Right atrium auricular region (tissue), 2 donors: ENCODE results near the gene MEF2D. TPM values are rescaled to one million over a fixed set of nuclear protein-coding genes. Genes with fewer than 3 reads are reported as not detected.

Experiments used
- DNase-seq: peaks from one replicate; pipeline ENCODE4 v3.0.0-alpha.2; 2019; ENCODE audit warnings: low spot score
- H3K27ac ChIP-seq, 2 donors: fragments of 200-600 bp; sonication (generic); 1 replicate in 1 of 2; 2 replicates in 1 of 2; pipeline ENCODE4 v1.5.1; 2016 to 2019
- H3K27me3 ChIP-seq, 2 donors: fragments of 200-600 bp; sonication (generic); one replicate each; pipeline versions ENCODE4 v1.5.1 to v1.6.0; 2017 to 2019
- H3K36me3 ChIP-seq: fragments of 200-600 bp; sonication (generic); one replicate; pipeline ENCODE4 v1.5.1; 2016
- H3K4me1 ChIP-seq, 2 donors: fragments of 200-600 bp; sonication (generic); one replicate each; pipeline versions ENCODE4 v1.5.1 to v1.6.0; 2017 to 2019
- H3K4me3 ChIP-seq, 2 donors: fragments of 200-600 bp; sonication (generic); 1 replicate in 1 of 2; 2 replicates in 1 of 2; pipeline ENCODE4 v1.5.1; 2017 to 2019; ENCODE audit warnings: mild to moderate bottlenecking in 1 of 2, moderate library complexity in 1 of 2
- H3K9me3 ChIP-seq, 2 donors: fragments of 200-600 bp; sonication (generic); one replicate each; pipeline ENCODE4 v1.5.1; 2019
- CTCF ChIP-seq, 2 donors: fragments of 200-600 bp; sonication (generic); IDR thresholded peaks; one replicate each; pipeline ENCODE4 v1.5.1; 2019; ENCODE audit warnings: antibody characterized with exemption in 2 of 2
- total RNA-seq, 2 donors: library from RNA; depleted of rRNA; stranded (reverse); fragments of >200 nt; gene quantifications; one replicate each; pipeline ENCODE4 v1.1.0, GENCODE V29; 2016

MEF2D gene
- total RNA-seq, 2 donors from 2014 or later = 80.1 to 104 TPM

GRCh38 chr1:156516821-156517220 lies 16.2 kb upstream of the MEF2D start:
- H3K36me3 ChIP-seq = no peaks in the 10 kb centered on the region
- no peak overlapping the region for H3K27ac ChIP-seq
- H3K4me1 ChIP-seq = peaks cover 0 to 4% of the 10 kb centered on the region in 2 donors
- DNase-seq = no peak
- H3K9me3 ChIP-seq = no peaks in the 10 kb centered on the region
- H3K4me3 ChIP-seq = no peak overlapping the region
- TF ChIP-seq CTCF (IDR thresholded peaks at IDR 0.05) = no peak
- no peaks in the 10 kb centered on the region for H3K27me3 ChIP-seq

GRCh38 chr1:156515956-156516355 lies 15.4 kb upstream of the MEF2D start:
- H3K27me3 ChIP-seq = no peaks in the 10 kb centered on the region
- H3K4me3 ChIP-seq = no peak overlapping the region
- H3K27ac ChIP-seq = no peak overlapping the region
- no peaks in the 10 kb centered on the region for H3K9me3 ChIP-seq
- no peaks in the 10 kb centered on the region for H3K36me3 ChIP-seq
- peaks cover 0 to 12% of the 10 kb centered on the region in 2 donors for H3K4me1 ChIP-seq
- DNase-seq = no peak
- no peak for TF ChIP-seq CTCF (IDR thresholded peaks at IDR 0.05)

- Histone ChIP-seq H3K4me3 (no peak overlapping the region), H3K36me3 (no peaks in the 10 kb centered on the region), H3K27me3 (no peaks in the 10 kb centered on the region), H3K9me3 (no peaks in the 10 kb centered on the region), H3K27ac (no peak overlapping the region), H3K4me1 (peaks cover 0 to 40% of the 10 kb centered on the region in 2 donors)
- no peak for DNase-seq
- TF ChIP-seq CTCF (IDR thresholded peaks at IDR 0.05) = no peak
These were observed 12.6 kb upstream of the MEF2D start for GRCh38 chr1:156513185-156513584.

DNA sequence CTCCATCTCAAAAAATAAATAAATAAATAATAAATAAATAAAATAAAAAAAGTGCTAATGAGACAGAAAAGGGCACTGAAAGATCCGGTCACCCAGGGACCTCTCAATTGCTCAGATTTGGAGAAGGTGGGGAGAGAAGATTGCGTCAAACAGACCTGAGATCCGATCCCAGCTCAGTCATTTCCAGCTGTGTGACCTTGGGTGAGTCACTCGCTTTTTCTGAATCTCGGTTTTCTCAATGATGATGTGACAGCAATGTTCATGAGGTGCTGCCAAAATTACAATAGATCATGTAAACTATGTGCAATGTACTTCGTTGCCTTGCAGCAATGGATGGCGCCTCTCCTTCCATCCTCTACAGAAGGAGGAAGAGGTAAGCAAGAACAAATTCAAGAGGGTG lies 11.1 kb upstream of the MEF2D start:
- Histone ChIP-seq H3K4me1 (peaks cover 0 to 44% of the 10 kb centered on the region in 2 donors), H3K4me3 (no peak overlapping the region), H3K27ac (peak overlapping the region; percentile 100), H3K36me3 (no peaks in the 10 kb centered on the region), H3K27me3 (no peaks in the 10 kb centered on the region), H3K9me3 (no peaks in the 10 kb centered on the region)
- DNase-seq = no peak
- no peak for TF ChIP-seq CTCF (IDR thresholded peaks at IDR 0.05)

DNA sequence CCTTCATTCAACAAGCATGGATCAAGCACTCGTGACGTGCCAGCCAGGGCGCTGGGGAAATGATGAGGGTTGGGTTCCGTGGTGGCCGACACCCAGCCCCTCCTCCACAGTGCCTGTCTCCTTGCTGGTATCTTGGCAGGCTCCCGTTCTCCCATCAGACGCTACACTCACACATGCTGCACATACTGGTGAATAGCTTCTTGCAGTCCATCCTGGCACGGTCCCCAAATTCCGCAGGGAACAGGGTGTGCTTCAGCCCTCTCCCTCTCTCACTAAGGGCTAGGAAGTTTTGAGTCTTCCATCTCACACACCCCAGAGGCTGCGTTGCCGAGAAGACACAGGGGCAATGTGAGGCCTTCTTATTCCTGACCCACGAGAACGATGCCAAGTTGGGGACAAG lies 10.1 kb upstream of the MEF2D start:
- TF ChIP-seq CTCF (IDR thresholded peaks at IDR 0.05) = no peak
- H3K36me3 ChIP-seq = no peaks in the 10 kb centered on the region
- no peaks in the 10 kb centered on the region for H3K27me3 ChIP-seq
- H3K4me1 ChIP-seq = peaks cover 0 to 48% of the 10 kb centered on the region in 2 donors
- H3K4me3 ChIP-seq = no peak overlapping the region
- peak overlapping the region; percentile 100 for H3K27ac ChIP-seq
- DNase-seq = peak; percentile 90
- no peaks in the 10 kb centered on the region for H3K9me3 ChIP-seq

DNA sequence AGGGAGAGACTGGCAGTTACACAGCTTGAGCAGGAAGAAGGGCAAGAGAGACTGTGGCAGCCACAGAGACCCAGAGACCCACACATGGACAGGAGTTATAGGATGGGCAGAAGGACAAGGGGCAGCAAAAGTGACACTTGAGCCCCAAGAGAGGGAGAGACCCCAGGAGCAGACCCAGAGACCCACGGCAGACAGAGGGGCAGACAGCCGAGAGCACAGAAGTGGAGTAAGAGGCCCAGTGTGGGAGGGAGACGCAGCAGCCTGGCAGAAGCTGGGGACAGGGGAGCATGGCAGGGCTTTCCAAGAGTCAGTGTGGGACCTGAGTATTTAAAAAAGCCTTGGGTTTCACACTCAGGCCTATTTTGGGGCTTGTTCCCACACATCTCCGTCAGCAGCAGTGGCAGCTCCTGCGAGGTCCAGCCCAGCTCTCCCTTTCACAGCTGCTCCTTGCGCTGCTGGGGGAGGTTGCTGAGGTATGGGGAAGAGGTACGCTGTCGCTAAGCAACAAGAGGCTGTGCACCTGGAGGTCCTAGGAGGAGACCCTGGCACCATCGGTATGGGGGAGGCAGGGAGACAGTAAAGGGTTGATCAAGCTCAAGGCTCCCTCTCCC lies 9.0 kb upstream of the MEF2D start:
- TF ChIP-seq CTCF (IDR thresholded peaks at IDR 0.05) = no peak
- H3K27me3 ChIP-seq = no peaks in the 10 kb centered on the region
- H3K27ac ChIP-seq = peak overlapping the region; percentile 100
- H3K4me1 ChIP-seq = peaks cover 0 to 54% of the 10 kb centered on the region in 2 donors
- peak overlapping the region in 1 of 2 donors; percentile 20 for H3K4me3 ChIP-seq
- H3K9me3 ChIP-seq = no peaks in the 10 kb centered on the region
- DNase-seq = no peak
- H3K36me3 ChIP-seq = no peaks in the 10 kb centered on the region
